Measurements from ENCODE around the gene WFIKKN1.

WFIKKN1 gene

GRCh38 chr16:630815-631405 lies at the start of gene WFIKKN1:
Gene WFIKKN1 (plus strand): TSS chr16:630985. CDS start chr16:631254, 269 bp downstream.
- no peaks in the 10 kb centered on the region for H3K27me3 Mint-ChIP-seq
- DNase-seq, result peak; percentile 40
- H3K4me3 Mint-ChIP-seq, result no peak within 1 kb of the TSS
- H3K9me3 Mint-ChIP-seq, result no peaks in the 10 kb centered on the region
- H3K36me3 Mint-ChIP-seq (ENCODE audit: low read depth), result peaks cover 39% of the 10 kb centered on the region
- H3K4me1 Mint-ChIP-seq (ENCODE audit: low read depth), result peaks cover 5% of the 10 kb centered on the region
- H3K27ac Mint-ChIP-seq, result no peak within 1 kb of the TSS

- no peak for DNase-seq
- no peak overlapping the region for H3K27ac Mint-ChIP-seq
- peaks cover 4% of the 10 kb centered on the region for H3K4me1 Mint-ChIP-seq (ENCODE audit: low read depth)
- H3K36me3 Mint-ChIP-seq (ENCODE audit: low read depth), result peaks cover 4% of the 10 kb centered on the region
- no peaks in the 10 kb centered on the region for H3K27me3 Mint-ChIP-seq
- no peaks in the 10 kb centered on the region for H3K9me3 Mint-ChIP-seq
- H3K4me3 Mint-ChIP-seq, result no peak overlapping the region
These were observed 48.6 kb upstream of the WFIKKN1 start for GRCh38 chr16:582218-582613.

GRCh38 chr16:582614-583331 lies 48.0 kb upstream of the WFIKKN1 start:
- Mint-ChIP-seq H3K27me3 (no peaks in the 10 kb centered on the region), H3K36me3 (ENCODE audit: low read depth) (peaks cover 9% of the 10 kb centered on the region), H3K27ac (no peak overlapping the region), H3K4me1 (ENCODE audit: low read depth) (peaks cover 7% of the 10 kb centered on the region), H3K4me3 (no peak overlapping the region), H3K9me3 (no peaks in the 10 kb centered on the region)
- no peak for DNase-seq

GRCh38 chr16:583470-583814 lies 47.3 kb upstream of the WFIKKN1 start:
- Mint-ChIP-seq H3K4me1 (ENCODE audit: low read depth) (peaks cover 7% of the 10 kb centered on the region), H3K9me3 (no peaks in the 10 kb centered on the region), H3K36me3 (ENCODE audit: low read depth) (peaks cover 15% of the 10 kb centered on the region), H3K4me3 (no peak overlapping the region), H3K27ac (no peak overlapping the region), H3K27me3 (no peaks in the 10 kb centered on the region)
- no peak for DNase-seq

GRCh38 chr16:583815-584591 lies 46.8 kb upstream of the WFIKKN1 start:
- H3K36me3 Mint-ChIP-seq (ENCODE audit: low read depth), result peaks cover 18% of the 10 kb centered on the region
- no peaks in the 10 kb centered on the region for H3K27me3 Mint-ChIP-seq
- H3K4me1 Mint-ChIP-seq (ENCODE audit: low read depth), result peaks cover 6% of the 10 kb centered on the region
- H3K9me3 Mint-ChIP-seq, result no peaks in the 10 kb centered on the region
- H3K27ac Mint-ChIP-seq, result no peak overlapping the region
- H3K4me3 Mint-ChIP-seq, result no peak overlapping the region
- no peak for DNase-seq

GRCh38 chr16:585351-585750 lies 45.4 kb upstream of the WFIKKN1 start:
- Mint-ChIP-seq H3K27ac (no peak overlapping the region), H3K4me1 (ENCODE audit: low read depth) (peaks cover 6% of the 10 kb centered on the region), H3K4me3 (no peak overlapping the region), H3K27me3 (no peaks in the 10 kb centered on the region), H3K36me3 (ENCODE audit: low read depth) (peaks cover 20% of the 10 kb centered on the region), H3K9me3 (no peaks in the 10 kb centered on the region)
- DNase-seq, result no peak

- Mint-ChIP-seq H3K27me3 (no peaks in the 10 kb centered on the region), H3K4me3 (no peak overlapping the region), H3K4me1 (ENCODE audit: low read depth) (peaks cover 12% of the 10 kb centered on the region), H3K36me3 (ENCODE audit: low read depth) (peaks cover 21% of the 10 kb centered on the region), H3K9me3 (no peaks in the 10 kb centered on the region), H3K27ac (no peak overlapping the region)
- DNase-seq, result no peak
These were observed 44.6 kb upstream of the WFIKKN1 start for GRCh38 chr16:586047-586644.

- Mint-ChIP-seq H3K4me3 (peak overlapping the region; percentile 92), H3K27me3 (no peaks in the 10 kb centered on the region), H3K27ac (peak overlapping the region; percentile 98), H3K9me3 (no peaks in the 10 kb centered on the region), H3K36me3 (ENCODE audit: low read depth) (peaks cover 20% of the 10 kb centered on the region), H3K4me1 (ENCODE audit: low read depth) (peaks cover 17% of the 10 kb centered on the region)
- DNase-seq, result no peak
These were observed 43.9 kb upstream of the WFIKKN1 start for GRCh38 chr16:586645-587590.

GRCh38 chr16:588639-588888 lies 42.2 kb upstream of the WFIKKN1 start:
- DNase-seq, result no peak
- H3K27ac Mint-ChIP-seq, result peak overlapping the region; percentile 98
- H3K4me3 Mint-ChIP-seq, result peak overlapping the region; percentile 92
- H3K4me1 Mint-ChIP-seq (ENCODE audit: low read depth), result peaks cover 32% of the 10 kb centered on the region
- no peaks in the 10 kb centered on the region for H3K27me3 Mint-ChIP-seq
- H3K36me3 Mint-ChIP-seq (ENCODE audit: low read depth), result peaks cover 24% of the 10 kb centered on the region
- H3K9me3 Mint-ChIP-seq, result no peaks in the 10 kb centered on the region

GRCh38 chr16:588889-589657 lies 41.7 kb upstream of the WFIKKN1 start:
- H3K27ac Mint-ChIP-seq, result peak overlapping the region; percentile 98
- peaks cover 25% of the 10 kb centered on the region for H3K36me3 Mint-ChIP-seq (ENCODE audit: low read depth)
- peak overlapping the region; percentile 92 for H3K4me3 Mint-ChIP-seq
- DNase-seq, result peak; percentile 100
- peaks cover 34% of the 10 kb centered on the region for H3K4me1 Mint-ChIP-seq (ENCODE audit: low read depth)
- H3K27me3 Mint-ChIP-seq, result no peaks in the 10 kb centered on the region
- H3K9me3 Mint-ChIP-seq, result no peaks in the 10 kb centered on the region

GRCh38 chr16:589658-590187 lies 41.1 kb upstream of the WFIKKN1 start, which contains the start of gene RAB40C:
Gene RAB40C (plus strand): TSS chr16:590066. CDS start chr16:590292, 226 bp downstream.
- DNase-seq, result peak; percentile 99
- no peaks in the 10 kb centered on the region for H3K9me3 Mint-ChIP-seq
- H3K4me3 Mint-ChIP-seq, result peak within 1 kb of the TSS; percentile 86
- H3K36me3 Mint-ChIP-seq (ENCODE audit: low read depth), result peaks cover 25% of the 10 kb centered on the region
- H3K4me1 Mint-ChIP-seq (ENCODE audit: low read depth), result peaks cover 36% of the 10 kb centered on the region
- peak within 1 kb of the TSS; percentile 98 for H3K27ac Mint-ChIP-seq
- H3K27me3 Mint-ChIP-seq, result no peaks in the 10 kb centered on the region

- Mint-ChIP-seq H3K27me3 (no peaks in the 10 kb centered on the region), H3K4me1 (ENCODE audit: low read depth) (peaks cover 39% of the 10 kb centered on the region), H3K4me3 (peak overlapping the region; percentile 81), H3K36me3 (ENCODE audit: low read depth) (peaks cover 25% of the 10 kb centered on the region), H3K9me3 (no peaks in the 10 kb centered on the region), H3K27ac (peak overlapping the region; percentile 86)
- no peak for DNase-seq
These were observed 40.5 kb upstream of the WFIKKN1 start for GRCh38 chr16:590188-590814.

GRCh38 chr16:590815-591200 lies 40.0 kb upstream of the WFIKKN1 start:
- Mint-ChIP-seq H3K4me3 (peak overlapping the region; percentile 81), H3K27me3 (no peaks in the 10 kb centered on the region), H3K4me1 (ENCODE audit: low read depth) (peaks cover 39% of the 10 kb centered on the region), H3K9me3 (no peaks in the 10 kb centered on the region), H3K27ac (peak overlapping the region; percentile 86), H3K36me3 (ENCODE audit: low read depth) (peaks cover 25% of the 10 kb centered on the region)
- DNase-seq, result no peak
